IPS-18c (cell line): ENCODE measurements around the gene PSD2.

Experiments
- H3K4me3 ChIP-seq: 2 replicates; pipeline ENCODE4 v1.7.0; 2013; ENCODE audit warnings: low read depth, mild to moderate bottlenecking, low read length, moderate library complexity; ENCODE audit not compliant: insufficient read depth
- H3K9me3 ChIP-seq: one replicate; pipeline ENCODE4 v1.6.1; 2013; ENCODE audit warnings: mild to moderate bottlenecking, low read length, moderate library complexity; ENCODE audit not compliant: control insufficient read depth, insufficient read depth

The PSD2 gene

GRCh38 chr5:139872052-139872766 lies 76.6 kb downstream of the PSD2 start:
- H3K4me3 ChIP-seq: no peak overlapping the region
- no peaks in the 10 kb centered on the region for H3K9me3 ChIP-seq

GRCh38 chr5:139872851-139873794 lies 77.5 kb downstream of the PSD2 start:
- Histone ChIP-seq H3K4me3 (no peak overlapping the region), H3K9me3 (no peaks in the 10 kb centered on the region)

GRCh38 chr5:139875957-139876356 lies 80.3 kb downstream of the PSD2 start:
- no peaks in the 10 kb centered on the region for H3K9me3 ChIP-seq

GRCh38 chr5:139877129-139877597 lies 81.6 kb downstream of the PSD2 start:
- no peak overlapping the region for H3K4me3 ChIP-seq
- no peaks in the 10 kb centered on the region for H3K9me3 ChIP-seq

More at GRCh38 chr5:139875957-139876356, 80.3 kb downstream of the PSD2 start:
- H3K4me3 ChIP-seq: no peak overlapping the region

GRCh38 chr5:139878093-139878492 lies 82.5 kb downstream of the PSD2 start:
- Histone ChIP-seq H3K9me3 (no peaks in the 10 kb centered on the region), H3K4me3 (no peak overlapping the region)

- H3K4me3 ChIP-seq: no peak overlapping the region
- H3K9me3 ChIP-seq: no peaks in the 10 kb centered on the region
Measured at GRCh38 chr5:139880416-139881142, 85.0 kb downstream of the PSD2 start.

- Histone ChIP-seq H3K4me3 (no peak overlapping the region), H3K9me3 (no peaks in the 10 kb centered on the region)
Measured at GRCh38 chr5:139881143-139881733, 85.6 kb downstream of the PSD2 start.

- Histone ChIP-seq H3K9me3 (no peaks in the 10 kb centered on the region), H3K4me3 (no peak overlapping the region)
Measured at GRCh38 chr5:139882316-139882715, 86.7 kb downstream of the PSD2 start.

- no peaks in the 10 kb centered on the region for H3K9me3 ChIP-seq
- H3K4me3 ChIP-seq: no peak overlapping the region
Measured at GRCh38 chr5:139882961-139883539, 87.4 kb downstream of the PSD2 start.

- H3K9me3 ChIP-seq: no peaks in the 10 kb centered on the region
- H3K4me3 ChIP-seq: no peak overlapping the region
Measured at GRCh38 chr5:139884144-139884543, 88.5 kb downstream of the PSD2 start.

- Histone ChIP-seq H3K9me3 (no peaks in the 10 kb centered on the region), H3K4me3 (no peak overlapping the region)
Measured at GRCh38 chr5:139884734-139885133, 89.1 kb downstream of the PSD2 start.

GRCh38 chr5:139885172-139885856 lies 89.7 kb downstream of the PSD2 start:
- Histone ChIP-seq H3K4me3 (no peak overlapping the region), H3K9me3 (no peaks in the 10 kb centered on the region)

- Histone ChIP-seq H3K9me3 (no peaks in the 10 kb centered on the region), H3K4me3 (no peak overlapping the region)
Measured at GRCh38 chr5:139885857-139886208, 90.2 kb downstream of the PSD2 start.

GRCh38 chr5:139886213-139886612 lies 90.6 kb downstream of the PSD2 start:
- no peak overlapping the region for H3K4me3 ChIP-seq
- no peaks in the 10 kb centered on the region for H3K9me3 ChIP-seq

- no peaks in the 10 kb centered on the region for H3K9me3 ChIP-seq
- no peak overlapping the region for H3K4me3 ChIP-seq
Measured at GRCh38 chr5:139888370-139888769, 92.8 kb downstream of the PSD2 start.

- Histone ChIP-seq H3K9me3 (no peaks in the 10 kb centered on the region), H3K4me3 (no peak overlapping the region)
Measured at GRCh38 chr5:139889410-139889809, 93.8 kb downstream of the PSD2 start.
